Testis (tissue), 2 donors: ENCODE data around the gene GYPB.
"Not testable (repeated sequence)": the region's sequence is repeated elsewhere in the genome, so short reads cannot be mapped to it uniquely, and the experiment has no call there.

Source experiments
- CTCF ChIP-seq, 3 experiments: fragments of 450-650 bp in 2 of 3; fragments of 200-600 bp in 1 of 3; sonication (generic) in 1 of 3; IDR thresholded peaks; one replicate each; pipeline ENCODE4 v1.5.1; 2016 to 2019; ENCODE audit warnings: antibody characterized with exemption in 3 of 3, mild to moderate bottlenecking in 2 of 3, moderate library complexity in 1 of 3
- POLR2A ChIP-seq: fragments of 450-650 bp; IDR thresholded peaks from one replicate; pipeline ENCODE4 v1.6.1; 2017; ENCODE audit warnings: antibody characterized with exemption, mild to moderate bottlenecking, moderate library complexity

DNA sequence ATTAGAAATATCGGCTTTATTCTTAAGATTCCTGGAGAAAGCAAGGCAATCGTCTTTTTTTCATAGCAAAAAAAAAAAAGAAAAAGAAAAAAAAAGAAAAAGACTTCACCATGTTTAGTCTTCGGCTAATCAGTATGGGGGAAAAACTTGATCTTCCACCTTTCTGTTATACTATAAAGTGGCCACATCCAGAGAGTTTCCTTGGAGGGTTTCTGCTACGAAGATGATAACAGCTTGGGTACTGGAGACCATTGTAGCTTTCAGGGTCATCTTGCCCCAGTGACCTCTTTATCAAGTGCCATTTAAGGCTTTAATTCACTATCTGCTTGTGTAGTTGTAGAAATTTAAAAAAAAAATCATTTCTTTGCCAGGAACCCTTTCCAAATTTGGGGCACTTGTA, 1.9 kb downstream of the GYPB start:
- not testable (repeated sequence) for TF ChIP-seq CTCF (IDR thresholded peaks at IDR 0.05); POLR2A
